Peyer's patch (tissue), 4 donors: ENCODE results near the gene ATP1A1. TPM values are rescaled to one million over a fixed set of nuclear protein-coding genes. Genes with fewer than 3 reads are reported as not detected.

Source experiments
- DNase-seq, 3 donors: peaks; one replicate each; pipeline ENCODE4 v3.0.0-alpha.2; 2017 to 2019
- H3K27ac ChIP-seq, 4 donors: fragments of 200-600 bp; sonication (generic); one replicate each; pipeline ENCODE4 v1.5.1; 2016 to 2019
- H3K27me3 ChIP-seq, 2 donors: fragments of 200-600 bp; sonication (generic); one replicate each; pipeline ENCODE4 v1.5.1; 2019
- H3K36me3 ChIP-seq, 3 donors: fragments of 200-600 bp; sonication (generic); one replicate each; pipeline ENCODE4 v1.5.1; 2016 to 2019
- H3K4me1 ChIP-seq, 4 donors: fragments of 200-600 bp; sonication (generic); one replicate each; pipeline ENCODE4 v1.5.1; 2016 to 2019
- H3K4me3 ChIP-seq, 4 donors: fragments of 200-600 bp; sonication (generic); 1 replicate in 3 of 4; 2 replicates in 1 of 4; pipeline ENCODE4 v1.5.1; 2016 to 2019; ENCODE audit warnings: mild to moderate bottlenecking in 1 of 4
- H3K9me3 ChIP-seq, 4 donors: fragments of 200-600 bp; sonication (generic); one replicate each; pipeline ENCODE4 v1.5.1; 2016 to 2019; ENCODE audit warnings: mild to moderate bottlenecking in 1 of 4
- POLR2A ChIP-seq, 2 donors: fragments of 450-650 bp; IDR thresholded peaks; one replicate each; pipeline ENCODE4 v1.5.1; 2017; ENCODE audit warnings: antibody characterized with exemption in 2 of 2, mild to moderate bottlenecking in 2 of 2, moderate library complexity in 2 of 2
- total RNA-seq, 4 donors: library from RNA; depleted of rRNA; stranded (reverse); fragments of >200 nt; gene quantifications; one replicate each; pipeline ENCODE4 v1.1.0, GENCODE V29; 2016
- TF ChIP-seq, protein P1 (sequence below), 6 experiments: fragments of 450-650 bp in 4 of 6; fragments of 200-600 bp in 2 of 6; sonication (generic) in 1 of 6; IDR thresholded peaks; one replicate each; pipeline ENCODE4 v1.5.1; 2017 to 2019; ENCODE audit warnings: antibody characterized with exemption in 6 of 6, mild to moderate bottlenecking in 3 of 6, moderate library complexity in 1 of 6

The ATP1A1 gene
- total RNA-seq, 4 donors from 2014 or later: 229 to 4,700 (median 2,986) TPM

DNA sequence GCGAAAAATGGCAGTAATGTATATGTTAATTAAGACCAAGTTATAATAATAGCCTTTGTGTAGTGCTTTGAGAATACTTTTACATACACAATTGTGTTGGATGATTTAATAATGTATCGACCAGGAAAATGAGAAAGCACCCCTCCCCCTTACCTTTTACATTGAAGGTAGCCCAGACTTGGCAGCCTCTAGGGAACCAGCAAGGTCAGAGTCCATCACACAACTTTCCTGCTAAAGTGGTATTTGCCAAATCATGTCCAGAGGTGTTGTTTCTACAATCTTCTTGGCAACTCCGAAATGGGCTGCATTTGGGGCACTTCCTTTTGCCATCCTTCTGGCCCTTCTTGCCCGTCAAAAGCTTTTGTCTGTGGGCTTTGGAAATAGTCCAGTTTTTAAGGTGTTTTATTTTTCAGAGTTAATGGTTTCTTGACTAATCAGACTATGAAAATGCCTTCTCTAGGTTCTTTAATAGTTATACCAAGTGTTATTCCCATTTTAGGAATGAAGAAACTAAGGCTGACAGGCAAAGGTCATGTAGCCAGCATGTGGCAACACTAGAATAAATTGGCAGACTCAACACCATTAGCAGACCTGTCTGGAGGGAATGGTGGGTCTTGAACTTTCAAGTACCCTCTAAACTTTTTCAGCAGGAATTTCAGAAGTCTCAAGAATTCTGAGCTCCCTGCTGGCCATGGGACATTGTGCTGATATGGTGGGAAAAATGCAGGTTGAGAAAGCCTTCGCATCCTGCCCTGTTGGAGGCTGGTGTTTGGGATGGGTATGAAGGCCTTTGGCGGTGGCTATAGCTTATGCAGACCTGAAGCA lies 6.8 kb downstream of the ATP1A1 start:
- peaks cover 0 to 23% (median 0%) of the 10 kb centered on the region in 3 donors for H3K36me3 ChIP-seq
- no peaks in the 10 kb centered on the region for H3K9me3 ChIP-seq
- no peak for DNase-seq
- H3K4me1 ChIP-seq: peaks cover 0 to 74% (median 19%) of the 10 kb centered on the region in 4 donors
- H3K4me3 ChIP-seq: peak overlapping the region in 2 of 4 donors; percentile 25 to 92
- H3K27ac ChIP-seq: peak overlapping the region in 3 of 4 donors; percentile 20 to 99 (median 99)
- no peaks in the 10 kb centered on the region for H3K27me3 ChIP-seq
- TF ChIP-seq POLR2A (IDR thresholded peaks at IDR 0.05): no peak
- TF ChIP-seq, protein P1, sequence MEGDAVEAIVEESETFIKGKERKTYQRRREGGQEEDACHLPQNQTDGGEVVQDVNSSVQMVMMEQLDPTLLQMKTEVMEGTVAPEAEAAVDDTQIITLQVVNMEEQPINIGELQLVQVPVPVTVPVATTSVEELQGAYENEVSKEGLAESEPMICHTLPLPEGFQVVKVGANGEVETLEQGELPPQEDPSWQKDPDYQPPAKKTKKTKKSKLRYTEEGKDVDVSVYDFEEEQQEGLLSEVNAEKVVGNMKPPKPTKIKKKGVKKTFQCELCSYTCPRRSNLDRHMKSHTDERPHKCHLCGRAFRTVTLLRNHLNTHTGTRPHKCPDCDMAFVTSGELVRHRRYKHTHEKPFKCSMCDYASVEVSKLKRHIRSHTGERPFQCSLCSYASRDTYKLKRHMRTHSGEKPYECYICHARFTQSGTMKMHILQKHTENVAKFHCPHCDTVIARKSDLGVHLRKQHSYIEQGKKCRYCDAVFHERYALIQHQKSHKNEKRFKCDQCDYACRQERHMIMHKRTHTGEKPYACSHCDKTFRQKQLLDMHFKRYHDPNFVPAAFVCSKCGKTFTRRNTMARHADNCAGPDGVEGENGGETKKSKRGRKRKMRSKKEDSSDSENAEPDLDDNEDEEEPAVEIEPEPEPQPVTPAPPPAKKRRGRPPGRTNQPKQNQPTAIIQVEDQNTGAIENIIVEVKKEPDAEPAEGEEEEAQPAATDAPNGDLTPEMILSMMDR (IDR thresholded peaks at IDR 0.05): no peak

DNA sequence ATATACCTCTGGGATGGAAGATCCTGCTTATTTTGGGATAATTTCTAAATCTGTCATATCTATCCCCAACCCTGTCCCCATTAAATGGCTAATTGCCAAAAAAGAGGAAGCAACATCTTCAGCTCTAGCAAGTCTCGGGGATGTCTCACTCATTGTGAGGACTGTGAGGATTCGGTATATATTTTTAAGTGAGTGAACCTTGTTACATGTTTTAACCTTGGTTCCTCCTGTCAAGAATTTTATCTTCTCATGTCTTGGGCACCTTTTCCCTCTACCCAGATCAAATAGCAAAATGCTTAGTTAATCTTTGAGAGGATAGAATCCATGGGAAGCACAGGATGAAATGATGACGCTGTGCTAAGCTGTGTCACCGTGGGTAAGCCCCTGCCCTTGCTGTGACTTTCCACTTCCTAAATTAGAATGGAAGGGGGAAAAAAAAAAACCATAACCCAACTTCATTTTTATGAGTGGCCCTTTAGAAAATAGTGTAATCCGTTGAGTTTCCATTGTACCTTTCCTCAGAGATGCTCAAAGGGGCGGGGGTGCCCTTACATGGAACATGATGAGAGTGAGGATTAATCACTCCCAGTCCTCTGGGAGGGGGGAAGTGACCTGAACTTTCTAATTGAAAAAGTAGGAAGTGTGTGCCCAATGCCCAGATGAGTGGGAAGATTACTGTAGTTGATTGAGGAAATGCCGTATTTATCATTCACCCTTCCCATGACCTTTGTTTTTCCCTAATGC lies 7.6 kb downstream of the ATP1A1 start:
- TF ChIP-seq POLR2A (IDR thresholded peaks at IDR 0.05): peak in 1 of 2 donors; percentile 23
- TF ChIP-seq, protein P1 (IDR thresholded peaks at IDR 0.05): no peak
- Histone ChIP-seq H3K27me3 (no peaks in the 10 kb centered on the region), H3K36me3 (peaks cover 0 to 31% (median 0%) of the 10 kb centered on the region in 3 donors), H3K4me1 (peaks cover 0 to 73% (median 18%) of the 10 kb centered on the region in 4 donors), H3K4me3 (peak overlapping the region in 2 of 4 donors; percentile 20 to 92), H3K27ac (peak overlapping the region in 3 of 4 donors; percentile 20 to 99 (median 99)), H3K9me3 (no peaks in the 10 kb centered on the region)
- DNase-seq: peak in 1 of 3 donors; percentile 59

- no peak for DNase-seq
- TF ChIP-seq, protein P1 (IDR thresholded peaks at IDR 0.05): no peak
- TF ChIP-seq POLR2A (IDR thresholded peaks at IDR 0.05): no peak
- Histone ChIP-seq H3K4me1 (peaks cover 0 to 74% (median 13%) of the 10 kb centered on the region in 4 donors), H3K27ac (no peak overlapping the region), H3K9me3 (no peaks in the 10 kb centered on the region), H3K4me3 (no peak overlapping the region), H3K36me3 (peaks cover 0 to 47% (median 0%) of the 10 kb centered on the region in 3 donors), H3K27me3 (no peaks in the 10 kb centered on the region)
These were observed 9.3 kb downstream of the ATP1A1 start for GRCh38 chr1:116382321-116382720.

- no peak overlapping the region for H3K4me3 ChIP-seq
- no peaks in the 10 kb centered on the region for H3K27me3 ChIP-seq
- peaks cover 0 to 73% (median 13%) of the 10 kb centered on the region in 4 donors for H3K4me1 ChIP-seq
- H3K9me3 ChIP-seq: no peaks in the 10 kb centered on the region
- no peak overlapping the region for H3K27ac ChIP-seq
- TF ChIP-seq, protein P1 (IDR thresholded peaks at IDR 0.05): no peak
- no peak for TF ChIP-seq POLR2A (IDR thresholded peaks at IDR 0.05)
- peaks cover 0 to 54% (median 0%) of the 10 kb centered on the region in 3 donors for H3K36me3 ChIP-seq
- DNase-seq: no peak
These were observed 9.9 kb downstream of the ATP1A1 start for GRCh38 chr1:116382857-116383483.

GRCh38 chr1:116386042-116386441 lies 13.0 kb downstream of the ATP1A1 start:
- Histone ChIP-seq H3K36me3 (peaks cover 0 to 84% (median 0%) of the 10 kb centered on the region in 3 donors), H3K27ac (no peak overlapping the region), H3K27me3 (no peaks in the 10 kb centered on the region), H3K9me3 (no peaks in the 10 kb centered on the region), H3K4me3 (no peak overlapping the region), H3K4me1 (peaks cover 0 to 68% (median 3%) of the 10 kb centered on the region in 4 donors)
- TF ChIP-seq, protein P1 (IDR thresholded peaks at IDR 0.05): no peak
- TF ChIP-seq POLR2A (IDR thresholded peaks at IDR 0.05): no peak
- no peak for DNase-seq
